ENCODE results near the gene RAB7A. TPM values are rescaled to one million over a fixed set of nuclear protein-coding genes. Genes with fewer than 3 reads are reported as not detected.

The RAB7A gene
- total RNA-seq, 1 donor from 2014 or later = 122 TPM

DNA sequence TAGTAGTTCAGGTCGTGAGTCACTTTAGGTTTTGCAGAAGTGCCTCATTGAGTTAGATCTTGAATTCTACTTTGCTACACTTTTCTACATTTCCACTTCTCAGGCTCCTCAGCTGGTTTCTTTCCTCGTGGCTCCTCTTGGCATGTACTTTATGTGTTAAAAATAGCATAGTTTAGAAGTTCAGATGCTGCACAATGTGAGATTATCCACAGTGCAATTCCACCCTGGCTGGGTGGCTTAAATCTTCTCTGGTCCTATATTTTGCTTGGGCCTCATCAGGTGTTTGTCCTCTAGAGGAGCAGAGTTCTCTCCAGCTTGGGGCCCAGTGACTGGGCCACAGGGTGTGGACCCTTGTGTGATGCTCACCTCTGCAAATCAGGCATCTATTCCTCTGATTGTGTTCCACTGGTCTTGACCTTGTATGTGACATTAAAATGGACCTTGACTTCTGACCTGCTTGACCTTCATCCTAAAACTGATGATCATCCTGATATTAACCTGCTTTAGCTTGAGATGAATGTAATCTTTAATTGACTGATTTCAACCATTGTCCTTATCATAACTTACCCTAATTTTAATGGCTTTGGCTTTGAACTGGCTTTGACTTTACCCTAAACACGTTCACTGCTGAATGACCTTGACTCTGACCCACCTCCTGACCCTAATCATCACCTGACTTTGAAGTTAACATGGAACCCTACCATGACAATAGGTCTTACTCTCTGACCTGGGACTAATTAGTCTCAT lies 89.5 kb downstream of the RAB7A start:
- H3K9me3 ChIP-seq = no peaks in the 10 kb centered on the region
- no peaks in the 10 kb centered on the region for H3K4me1 ChIP-seq
- TF ChIP-seq POLR2AphosphoS5 (IDR thresholded peaks at IDR 0.05; ENCODE audit: insufficient read depth in 1 of 2, low read depth in 1 of 2) (no peak), POLR2A (IDR thresholded peaks at IDR 0.05) (no peak), CTCF (IDR thresholded peaks at IDR 0.05) (no peak)
- no peak for DNase-seq (ENCODE audit: extremely low spot score in 2 of 2)
- H3K4me3 ChIP-seq = no peak overlapping the region
- intact Hi-C loops (cut with DNase I) = no loop called here
- no peak overlapping the region for H3K27ac ChIP-seq
- H3K27me3 ChIP-seq = no peaks in the 10 kb centered on the region
- peaks cover 0 to 40% of the 10 kb centered on the region in 2 donors for H3K36me3 ChIP-seq

- Histone ChIP-seq H3K36me3 (peaks cover 0 to 27% of the 10 kb centered on the region in 2 donors), H3K4me3 (no peak overlapping the region), H3K27ac (no peak overlapping the region), H3K9me3 (no peaks in the 10 kb centered on the region), H3K4me1 (no peaks in the 10 kb centered on the region), H3K27me3 (no peaks in the 10 kb centered on the region)
- no peak for DNase-seq (ENCODE audit: extremely low spot score in 2 of 2)
- intact Hi-C loops (cut with DNase I) = no loop called here
- TF ChIP-seq POLR2AphosphoS5 (IDR thresholded peaks at IDR 0.05; ENCODE audit: insufficient read depth in 1 of 2, low read depth in 1 of 2) (no peak), POLR2A (IDR thresholded peaks at IDR 0.05) (no peak), CTCF (IDR thresholded peaks at IDR 0.05) (no peak)
Measured at GRCh38 chr3:128818186-128818787, 92.3 kb downstream of the RAB7A start.

- intact Hi-C loops (cut with DNase I) = no loop called here
- Histone ChIP-seq H3K4me3 (no peak overlapping the region), H3K27me3 (no peaks in the 10 kb centered on the region), H3K36me3 (peaks cover 0 to 17% of the 10 kb centered on the region in 2 donors), H3K4me1 (no peaks in the 10 kb centered on the region), H3K27ac (no peak overlapping the region), H3K9me3 (no peaks in the 10 kb centered on the region)
- DNase-seq (ENCODE audit: extremely low spot score in 2 of 2) = no peak
- no peak for TF ChIP-seq CTCF (IDR thresholded peaks at IDR 0.05)
- no peak for TF ChIP-seq POLR2AphosphoS5 (IDR thresholded peaks at IDR 0.05; ENCODE audit: insufficient read depth in 1 of 2, low read depth in 1 of 2)
Measured at GRCh38 chr3:128820252-128820839, 94.4 kb downstream of the RAB7A start.

GRCh38 chr3:128823008-128823407 lies 97.0 kb downstream of the RAB7A start:
- intact Hi-C loops (cut with DNase I) = no loop called here
- H3K27ac ChIP-seq = no peak overlapping the region
- H3K27me3 ChIP-seq = no peaks in the 10 kb centered on the region
- no peak for DNase-seq (ENCODE audit: extremely low spot score in 2 of 2)
- H3K36me3 ChIP-seq = peaks cover 0 to 4% of the 10 kb centered on the region in 2 donors
- no peak overlapping the region for H3K4me3 ChIP-seq
- no peaks in the 10 kb centered on the region for H3K9me3 ChIP-seq
- TF ChIP-seq POLR2AphosphoS5 (IDR thresholded peaks at IDR 0.05; ENCODE audit: insufficient read depth in 1 of 2, low read depth in 1 of 2) (no peak), POLR2A (IDR thresholded peaks at IDR 0.05) (no peak), CTCF (IDR thresholded peaks at IDR 0.05) (no peak)
- no peaks in the 10 kb centered on the region for H3K4me1 ChIP-seq

- no peak overlapping the region for H3K4me3 ChIP-seq
- H3K27me3 ChIP-seq = no peaks in the 10 kb centered on the region
- H3K27ac ChIP-seq = no peak overlapping the region
- no peak for DNase-seq (ENCODE audit: extremely low spot score in 2 of 2)
- H3K36me3 ChIP-seq = no peaks in the 10 kb centered on the region
- intact Hi-C loops (cut with DNase I) = no loop called here
- H3K9me3 ChIP-seq = no peaks in the 10 kb centered on the region
- no peaks in the 10 kb centered on the region for H3K4me1 ChIP-seq
- no peak for TF ChIP-seq POLR2A (IDR thresholded peaks at IDR 0.05)
- TF ChIP-seq POLR2AphosphoS5 (IDR thresholded peaks at IDR 0.05; ENCODE audit: insufficient read depth in 1 of 2, low read depth in 1 of 2) = no peak
- TF ChIP-seq CTCF (IDR thresholded peaks at IDR 0.05) = no peak
Measured at GRCh38 chr3:128823631-128824030, 97.6 kb downstream of the RAB7A start.
